ENCODE data around the gene MLNR.
A peak's percentile ranks its signal among the peaks of the same experiment; 100 is the strongest.

The MLNR gene

DNA sequence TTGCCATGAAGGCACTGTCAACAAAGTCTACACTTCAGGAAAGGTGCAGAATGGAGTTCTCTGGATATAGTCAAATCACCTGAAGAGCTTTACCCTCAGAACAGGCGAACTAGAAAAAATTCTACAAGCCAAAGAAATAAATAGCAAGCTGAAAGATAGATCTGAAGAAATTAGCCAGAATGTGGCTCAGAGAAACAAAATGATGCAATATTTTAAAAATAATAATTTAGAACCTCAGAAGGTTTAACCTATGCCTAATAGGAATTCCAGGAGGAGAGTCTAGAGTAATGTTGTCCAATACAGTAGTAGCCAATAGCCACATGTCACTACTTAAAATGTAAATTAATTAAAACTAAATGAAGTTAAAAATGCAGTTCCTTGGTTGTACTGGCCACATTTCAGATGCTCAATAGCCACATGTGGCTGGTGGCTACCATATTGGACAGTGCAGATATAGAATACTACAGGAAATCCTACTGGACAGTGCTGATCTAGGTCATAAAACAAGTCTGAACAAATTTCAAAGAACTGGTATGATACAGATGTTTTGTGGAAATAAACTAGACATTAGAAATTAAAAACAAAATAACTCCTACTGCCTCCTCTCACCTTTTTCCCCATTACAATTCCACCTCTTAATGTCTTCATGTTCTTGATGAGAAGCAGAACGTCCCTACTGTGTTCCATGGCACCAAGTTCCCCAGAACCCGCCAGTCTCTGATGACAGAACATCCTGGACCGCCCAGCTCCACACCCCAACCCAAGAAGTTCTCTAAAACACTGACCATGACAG lies 26.9 kb downstream of the MLNR start:
- Mint-ChIP-seq H3K4me3 (peak overlapping the region; percentile 99), H3K36me3 (peaks cover 4% of the 10 kb centered on the region), H3K9me3 (no peaks in the 10 kb centered on the region), H3K27me3 (no peaks in the 10 kb centered on the region), H3K4me1 (peaks cover 18% of the 10 kb centered on the region), H3K27ac (peak overlapping the region; percentile 98)
- DNase-seq (ENCODE audit: low spot score in 2 of 2) (no peak), ATAC-seq (ENCODE audit: low read depth) (peak; percentile 28)

DNA sequence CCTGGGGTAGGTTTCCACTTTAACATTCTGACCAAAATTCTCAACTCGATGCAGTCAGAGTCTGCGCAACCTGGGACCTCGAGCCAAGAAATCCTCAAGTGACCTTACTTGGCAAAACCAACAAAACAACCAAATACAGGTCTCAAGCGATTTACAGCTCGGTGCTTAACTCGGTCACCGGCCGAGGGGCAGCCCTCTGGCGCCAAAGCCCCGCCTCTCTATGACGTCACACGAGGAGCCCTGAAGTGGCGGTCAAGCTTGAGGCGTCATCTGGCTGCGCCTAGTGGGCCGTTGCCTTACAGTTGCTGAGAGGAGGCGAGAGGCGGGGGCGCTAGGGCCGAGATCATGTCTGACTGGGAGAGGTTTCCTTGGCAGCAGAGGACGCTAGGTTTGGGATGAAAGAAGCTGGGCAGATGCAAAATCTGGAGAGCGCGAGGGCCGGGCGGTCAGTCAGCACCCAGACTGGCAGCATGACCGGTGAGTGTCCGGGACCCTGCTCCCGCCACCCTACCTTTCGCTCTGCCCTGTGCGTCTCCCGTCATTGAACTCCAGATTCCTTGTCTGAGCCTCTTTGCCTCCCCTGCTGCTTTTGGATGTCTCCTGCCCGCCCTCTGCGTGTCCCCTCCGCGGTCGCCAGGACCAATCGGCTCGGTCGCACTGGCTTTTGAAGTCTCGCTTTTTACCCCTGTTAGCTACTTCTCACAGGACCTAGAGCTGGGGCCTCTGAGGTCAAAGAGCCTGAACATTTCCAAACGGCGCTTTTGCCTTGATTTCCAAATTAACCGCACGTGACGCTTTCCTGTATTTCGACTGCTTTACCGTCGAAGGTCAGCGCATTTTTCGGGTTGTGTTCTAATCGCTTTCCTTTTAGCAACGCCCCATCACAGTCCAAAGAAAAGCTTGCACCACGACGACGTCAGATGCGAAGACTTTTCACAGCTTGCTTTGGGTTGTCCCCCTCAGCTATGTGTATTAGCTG lies 27.8 kb downstream of the MLNR start, which contains the start of gene CDADC1:
Gene CDADC1 (plus strand): TSS at position 283 of the 979 bp plus-strand sequence. CDS start 113 bp downstream, at position 396.
- DNase-seq (ENCODE audit: low spot score in 2 of 2), result peak; percentile 85 to 89
- no peaks in the 10 kb centered on the region for H3K9me3 Mint-ChIP-seq
- H3K4me1 Mint-ChIP-seq, result peaks cover 19% of the 10 kb centered on the region
- peak; percentile 93 for ATAC-seq (ENCODE audit: low read depth)
- H3K27ac Mint-ChIP-seq, result peak within 1 kb of the TSS; percentile 98
- H3K36me3 Mint-ChIP-seq, result peaks cover 6% of the 10 kb centered on the region
- H3K4me3 Mint-ChIP-seq, result peak within 1 kb of the TSS; percentile 99
- no peaks in the 10 kb centered on the region for H3K27me3 Mint-ChIP-seq

DNA sequence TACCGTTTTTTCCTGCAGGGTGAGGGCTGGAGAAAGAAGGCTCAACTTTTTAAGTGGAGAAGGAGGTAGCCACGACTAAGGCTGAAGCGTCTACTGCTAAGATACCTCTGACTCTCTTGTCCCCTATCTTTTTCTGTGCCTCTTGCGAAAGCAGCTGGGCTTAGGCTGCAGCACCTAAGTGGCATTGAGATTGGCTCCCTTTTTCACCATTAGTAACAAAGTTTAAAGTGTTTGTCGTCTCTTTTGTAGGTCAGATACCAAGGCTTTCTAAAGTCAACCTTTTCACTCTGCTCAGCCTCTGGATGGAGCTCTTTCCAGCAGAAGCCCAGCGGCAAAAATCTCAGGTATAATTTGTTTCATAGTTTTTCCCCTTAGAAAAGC lies 28.5 kb downstream of the MLNR start:
- ATAC-seq (ENCODE audit: low read depth) (peak; percentile 3), DNase-seq (ENCODE audit: low spot score in 2 of 2) (no peak)
- Mint-ChIP-seq H3K4me1 (peaks cover 19% of the 10 kb centered on the region), H3K27me3 (no peaks in the 10 kb centered on the region), H3K4me3 (peak overlapping the region; percentile 99), H3K27ac (peak overlapping the region; percentile 98), H3K36me3 (peaks cover 6% of the 10 kb centered on the region), H3K9me3 (no peaks in the 10 kb centered on the region)

DNA sequence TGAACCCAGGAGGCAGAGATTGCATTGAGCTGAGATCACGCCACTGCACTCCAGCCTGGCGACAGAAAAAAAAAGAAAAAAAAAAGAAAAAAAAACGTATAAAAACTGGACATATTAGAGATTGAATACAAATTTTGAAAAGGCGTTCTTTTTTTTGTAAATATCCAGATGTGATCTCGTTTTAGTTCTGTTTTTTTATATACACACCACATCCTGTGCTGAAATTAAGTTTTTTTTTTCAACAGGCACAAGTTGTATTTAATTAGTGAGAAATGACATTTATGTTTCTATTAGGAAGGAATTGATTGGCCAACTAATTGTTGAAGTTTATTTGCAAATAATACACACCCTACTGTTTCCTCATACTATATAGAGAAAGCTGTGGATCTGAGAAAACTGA lies 31.2 kb downstream of the MLNR start:
- no peak for ATAC-seq (ENCODE audit: low read depth)
- DNase-seq (ENCODE audit: low spot score in 2 of 2), result no peak
- H3K4me3 Mint-ChIP-seq, result no peak overlapping the region
- no peak overlapping the region for H3K27ac Mint-ChIP-seq
- H3K27me3 Mint-ChIP-seq, result no peaks in the 10 kb centered on the region
- peaks cover 18% of the 10 kb centered on the region for H3K36me3 Mint-ChIP-seq
- H3K9me3 Mint-ChIP-seq, result no peaks in the 10 kb centered on the region
- peaks cover 19% of the 10 kb centered on the region for H3K4me1 Mint-ChIP-seq

DNA sequence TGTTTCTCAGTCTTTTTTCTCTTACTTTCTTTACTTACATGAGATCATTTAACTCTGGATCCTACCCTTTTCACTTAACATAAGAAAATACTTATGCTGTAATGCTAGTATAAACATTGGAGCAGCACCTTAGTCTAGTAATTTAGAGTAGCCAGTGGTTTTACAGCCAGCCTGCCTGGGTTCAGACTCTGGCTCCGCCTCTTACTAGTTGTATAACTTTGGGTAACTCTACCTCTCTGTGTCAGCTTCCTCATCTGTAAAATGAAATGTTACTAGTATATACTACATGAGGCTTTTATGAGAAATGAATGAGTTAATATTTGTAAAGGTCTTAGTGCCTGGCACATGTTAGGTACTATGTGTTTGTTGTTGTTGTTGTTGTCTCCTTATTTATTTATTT lies 33.2 kb downstream of the MLNR start:
- H3K27ac Mint-ChIP-seq, result no peak overlapping the region
- H3K9me3 Mint-ChIP-seq, result no peaks in the 10 kb centered on the region
- DNase-seq (ENCODE audit: low spot score in 2 of 2) (no peak), ATAC-seq (ENCODE audit: low read depth) (no peak)
- H3K4me1 Mint-ChIP-seq, result peaks cover 12% of the 10 kb centered on the region
- no peak overlapping the region for H3K4me3 Mint-ChIP-seq
- H3K36me3 Mint-ChIP-seq, result peaks cover 21% of the 10 kb centered on the region
- H3K27me3 Mint-ChIP-seq, result no peaks in the 10 kb centered on the region

DNA sequence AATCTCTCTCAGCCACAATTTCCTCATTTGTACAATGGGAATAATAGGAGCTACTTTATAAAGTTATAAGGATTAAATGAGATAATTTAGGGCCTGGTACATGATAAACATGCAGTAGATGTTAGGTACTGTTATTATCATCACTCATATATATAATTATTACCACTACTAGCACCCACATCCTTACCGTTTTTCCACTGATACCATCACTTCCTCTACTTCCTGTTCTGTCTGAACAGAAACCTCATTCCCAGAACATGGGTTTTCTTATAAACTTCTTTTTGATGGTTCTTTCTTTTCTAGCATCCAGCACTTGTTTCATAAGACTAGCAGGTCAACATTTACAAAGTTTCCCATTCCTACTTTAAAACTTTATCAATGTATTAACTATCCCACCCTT lies 33.9 kb downstream of the MLNR start:
- no peak for ATAC-seq (ENCODE audit: low read depth)
- DNase-seq (ENCODE audit: low spot score in 2 of 2), result no peak
- H3K27me3 Mint-ChIP-seq, result no peaks in the 10 kb centered on the region
- H3K36me3 Mint-ChIP-seq, result peaks cover 21% of the 10 kb centered on the region
- no peak overlapping the region for H3K27ac Mint-ChIP-seq
- peaks cover 7% of the 10 kb centered on the region for H3K4me1 Mint-ChIP-seq
- no peaks in the 10 kb centered on the region for H3K9me3 Mint-ChIP-seq
- H3K4me3 Mint-ChIP-seq, result no peak overlapping the region

DNA sequence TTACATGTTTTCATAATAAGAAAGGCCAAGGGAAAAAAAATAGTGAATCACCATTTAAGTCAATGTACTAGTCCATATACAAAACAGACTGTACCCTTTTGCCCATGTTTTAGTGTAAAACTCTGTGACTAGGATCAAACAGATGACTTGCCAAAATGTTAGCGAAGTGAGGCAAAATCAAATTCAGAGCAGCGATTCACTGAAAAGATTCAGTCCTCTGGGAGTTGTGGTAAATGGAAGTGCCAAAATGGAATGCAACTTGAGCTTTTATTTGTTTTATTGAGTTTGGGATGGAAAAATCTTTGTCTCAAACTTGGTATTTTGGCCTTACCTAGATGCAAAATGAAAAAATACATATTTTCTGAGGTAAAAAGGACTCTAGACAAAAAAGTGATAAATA lies 36.7 kb downstream of the MLNR start:
- Mint-ChIP-seq H3K27me3 (no peaks in the 10 kb centered on the region), H3K36me3 (peaks cover 40% of the 10 kb centered on the region), H3K9me3 (no peaks in the 10 kb centered on the region), H3K4me3 (no peak overlapping the region), H3K27ac (no peak overlapping the region), H3K4me1 (peaks cover 2% of the 10 kb centered on the region)
- ATAC-seq (ENCODE audit: low read depth) (no peak), DNase-seq (ENCODE audit: low spot score in 2 of 2) (no peak)

DNA sequence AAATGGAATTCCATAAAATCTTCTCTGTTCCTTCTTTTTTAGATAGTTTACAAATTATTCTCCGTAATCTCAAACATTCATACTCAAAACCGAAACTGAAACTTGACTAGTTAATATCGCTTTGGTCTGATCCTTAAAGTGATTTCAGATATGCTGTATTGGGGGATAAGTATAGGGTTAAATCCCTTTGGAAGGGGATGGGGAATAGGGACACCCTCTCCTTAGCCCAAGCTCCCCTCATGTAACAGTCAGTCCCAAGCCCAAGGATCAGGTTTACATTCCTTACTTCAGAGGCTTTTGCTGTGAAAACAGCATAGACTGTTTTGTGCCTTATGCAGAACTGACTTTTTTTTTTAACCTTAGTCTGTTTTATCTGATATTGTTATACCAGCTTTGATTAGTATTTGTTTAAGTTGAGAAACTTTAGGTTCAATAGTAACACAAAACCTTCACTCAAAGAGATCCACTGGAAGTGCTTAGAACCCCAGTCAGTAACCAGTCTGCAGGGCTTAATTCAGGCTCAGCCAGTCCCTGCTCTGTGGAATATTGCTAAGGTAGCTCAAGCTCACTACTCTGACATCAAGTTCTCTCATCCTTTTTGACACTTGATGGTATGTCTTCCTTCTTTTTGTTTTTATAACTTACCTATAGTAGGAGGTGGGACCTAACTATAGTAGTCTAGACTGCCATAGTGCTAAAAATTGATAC lies 38.1 kb downstream of the MLNR start:
- DNase-seq (ENCODE audit: low spot score in 2 of 2), result no peak
- Mint-ChIP-seq H3K4me1 (no peaks in the 10 kb centered on the region), H3K27me3 (no peaks in the 10 kb centered on the region), H3K27ac (peak overlapping the region; percentile 86), H3K36me3 (peaks cover 38% of the 10 kb centered on the region), H3K9me3 (no peaks in the 10 kb centered on the region), H3K4me3 (peak overlapping the region; percentile 82)
- ATAC-seq (ENCODE audit: low read depth), result peak; percentile 35

DNA sequence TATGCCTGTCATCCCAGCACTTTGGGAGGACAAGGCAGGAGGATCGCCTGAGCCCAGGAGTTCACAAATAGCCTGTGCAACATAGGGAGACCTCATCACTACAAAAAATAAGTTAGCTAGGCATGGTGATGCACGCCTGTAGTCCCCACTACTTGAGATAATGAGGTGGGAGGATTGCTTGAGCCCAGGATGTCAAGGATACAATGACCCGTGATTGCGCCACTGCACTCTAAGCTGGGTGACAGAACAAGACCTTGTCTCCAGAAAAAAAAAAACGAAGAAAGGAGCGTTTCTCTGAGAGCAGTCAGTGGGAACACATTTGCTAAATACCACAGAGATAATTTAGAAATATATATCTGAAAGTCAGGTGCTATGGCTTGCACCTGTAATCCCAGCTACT lies 39.4 kb downstream of the MLNR start:
- no peak for DNase-seq (ENCODE audit: low spot score in 2 of 2)
- H3K4me3 Mint-ChIP-seq, result no peak overlapping the region
- no peaks in the 10 kb centered on the region for H3K9me3 Mint-ChIP-seq

DNA sequence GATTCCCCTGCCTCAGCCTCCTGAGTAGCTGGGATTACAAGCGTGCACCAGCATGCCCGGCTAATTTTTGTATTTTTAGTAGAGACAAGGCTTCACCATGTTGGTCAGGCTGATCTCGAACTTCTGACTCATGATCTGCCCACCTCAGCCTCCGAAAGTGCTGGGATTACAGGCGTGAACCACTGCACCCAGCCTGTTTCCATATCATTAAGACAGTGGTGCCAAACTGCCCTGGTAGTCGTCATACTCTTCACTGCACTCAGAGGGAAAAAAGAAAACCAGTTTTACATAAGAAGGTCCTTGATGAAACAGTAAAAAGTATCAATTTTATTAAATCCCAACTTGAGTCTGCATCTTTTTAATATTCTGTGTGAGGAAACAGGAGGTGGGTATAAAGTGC lies 42.5 kb downstream of the MLNR start:
- Mint-ChIP-seq H3K4me1 (no peaks in the 10 kb centered on the region), H3K9me3 (no peaks in the 10 kb centered on the region), H3K36me3 (peaks cover 26% of the 10 kb centered on the region), H3K27ac (no peak overlapping the region), H3K4me3 (no peak overlapping the region), H3K27me3 (no peaks in the 10 kb centered on the region)
- ATAC-seq (ENCODE audit: low read depth) (no peak), DNase-seq (ENCODE audit: low spot score in 2 of 2) (no peak)

More for the DNA sequence above, 39.4 kb downstream of the MLNR start:
- H3K4me1 Mint-ChIP-seq, result no peaks in the 10 kb centered on the region
- H3K27ac Mint-ChIP-seq, result no peak overlapping the region
- no peak for ATAC-seq (ENCODE audit: low read depth)
- H3K27me3 Mint-ChIP-seq, result no peaks in the 10 kb centered on the region
- H3K36me3 Mint-ChIP-seq, result peaks cover 33% of the 10 kb centered on the region

DNA sequence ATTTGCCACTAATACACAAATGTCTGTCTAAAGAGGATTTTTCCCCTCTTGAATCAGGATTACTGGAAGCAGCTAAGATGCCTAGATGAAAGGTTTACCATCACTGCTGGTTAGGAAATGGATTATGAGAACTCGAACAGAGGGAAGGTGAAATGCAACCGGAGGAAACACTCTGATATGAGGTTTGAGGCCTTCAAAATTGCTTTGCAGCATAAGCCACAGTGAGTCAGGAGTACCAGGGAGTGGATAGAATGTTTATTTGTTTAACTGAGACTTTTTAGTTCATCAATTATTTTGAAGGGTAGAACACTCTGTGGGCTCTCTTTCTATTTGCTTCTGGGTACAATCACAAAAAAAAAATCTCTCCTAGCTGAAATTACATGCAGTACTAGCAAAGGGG lies 45.7 kb downstream of the MLNR start:
- Mint-ChIP-seq H3K4me3 (no peak overlapping the region), H3K27me3 (no peaks in the 10 kb centered on the region), H3K36me3 (peaks cover 20% of the 10 kb centered on the region), H3K27ac (no peak overlapping the region), H3K4me1 (no peaks in the 10 kb centered on the region), H3K9me3 (no peaks in the 10 kb centered on the region)
- ATAC-seq (ENCODE audit: low read depth), result no peak
- no peak for DNase-seq (ENCODE audit: low spot score in 2 of 2)

DNA sequence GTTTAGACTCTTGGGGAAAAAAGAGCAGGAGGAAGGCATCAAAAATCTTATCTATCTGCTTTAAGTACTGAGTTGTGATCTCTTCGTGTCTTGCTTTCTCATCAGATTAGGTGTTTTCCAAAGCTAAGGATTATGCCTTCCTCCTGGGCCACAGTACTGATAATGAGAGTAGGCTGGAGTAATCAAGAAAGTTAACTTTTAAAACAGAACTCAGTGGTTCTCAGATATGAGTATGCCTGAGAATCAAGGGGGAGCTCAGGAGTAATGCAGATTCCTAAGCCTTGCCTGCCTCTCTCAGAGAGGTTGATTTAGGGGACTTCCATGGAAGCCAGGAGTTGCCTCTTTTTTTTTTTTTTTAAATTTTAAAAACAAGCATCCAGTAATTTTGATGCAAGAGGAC lies 51.1 kb downstream of the MLNR start:
- no peaks in the 10 kb centered on the region for H3K4me1 Mint-ChIP-seq
- peaks cover 14% of the 10 kb centered on the region for H3K36me3 Mint-ChIP-seq
- H3K27ac Mint-ChIP-seq, result no peak overlapping the region
- H3K9me3 Mint-ChIP-seq, result no peaks in the 10 kb centered on the region
- no peaks in the 10 kb centered on the region for H3K27me3 Mint-ChIP-seq
- no peak for ATAC-seq (ENCODE audit: low read depth)
- DNase-seq (ENCODE audit: low spot score in 2 of 2), result no peak
- no peak overlapping the region for H3K4me3 Mint-ChIP-seq

Measured in memory B cell (primary cell).